Gastroesophageal sphincter (tissue), 4 donors: ENCODE measurements around the gene TAOK3. TPM values are rescaled to one million over a fixed set of nuclear protein-coding genes. Genes with fewer than 3 reads are reported as not detected.
"Not testable (repeated sequence)": the region's sequence is repeated elsewhere in the genome, so short reads cannot be mapped to it uniquely, and the experiment has no call there.

Source experiments
- ATAC-seq: fragments of 150-250 bp; one replicate; pipeline ENCODE4 v1.9.1; 2016; ENCODE audit warnings: mild to moderate bottlenecking, moderate library complexity
- H3K27ac ChIP-seq, 4 donors: fragments of 200-600 bp; sonication (generic) in 3 of 4; 1 replicate in 3 of 4; 2 replicates in 1 of 4; pipeline ENCODE4 v1.5.1; 2016 to 2019
- H3K27me3 ChIP-seq: fragments of 200-600 bp; sonication (generic); one replicate; pipeline ENCODE4 v1.5.1; 2019
- H3K36me3 ChIP-seq, 2 donors: fragments of 200-600 bp; sonication (generic); one replicate each; pipeline ENCODE4 v1.5.1; 2019; ENCODE audit warnings: control low read depth in 1 of 2
- H3K4me1 ChIP-seq, 3 donors: fragments of 200-600 bp; sonication (generic); 1 replicate in 2 of 3; 2 replicates in 1 of 3; pipeline ENCODE4 v1.5.1; 2016 to 2019; ENCODE audit warnings: control low read depth in 2 of 3
- H3K4me3 ChIP-seq, 2 donors: fragments of 200-600 bp; sonication (generic); one replicate each; pipeline ENCODE4 v1.5.1; 2019; ENCODE audit warnings: mild to moderate bottlenecking in 1 of 2, moderate library complexity in 1 of 2
- H3K9me3 ChIP-seq, 3 donors: fragments of 200-600 bp; sonication (generic); one replicate each; pipeline ENCODE4 v1.5.1; 2017 to 2019; ENCODE audit warnings: control low read depth in 2 of 3
- CTCF ChIP-seq, 4 experiments: fragments of 200-600 bp in 2 of 4; fragments of 450-650 bp in 2 of 4; sonication (generic) in 1 of 4; IDR thresholded peaks; one replicate each; pipeline ENCODE4 v1.5.1; 2017 to 2019; ENCODE audit warnings: antibody characterized with exemption in 4 of 4, mild to moderate bottlenecking in 2 of 4, moderate library complexity in 2 of 4
- EP300 ChIP-seq: sonication (generic); formaldehyde crosslinking; IDR thresholded peaks from one replicate; pipeline ENCODE4 v1.6.1; 2017; ENCODE audit warnings: antibody characterized with exemption, mild to moderate bottlenecking
- POLR2A ChIP-seq, 2 donors: fragments of 450-650 bp; IDR thresholded peaks; one replicate each; pipeline ENCODE4 v1.6.1; 2017; ENCODE audit warnings: antibody characterized with exemption in 2 of 2, mild to moderate bottlenecking in 2 of 2, moderate library complexity in 1 of 2
- POLR2AphosphoS5 ChIP-seq: sonication (generic); formaldehyde crosslinking; IDR thresholded peaks from one replicate; pipeline ENCODE4 v1.6.1; 2017; ENCODE audit warnings: antibody characterized with exemption
- WGBS, 2 donors: methylation state at CpG; one replicate each; pipeline ENCODE4 v1.1.5; 2018; ENCODE audit warnings: low coverage in 1 of 2; 5-methylcytosine and 5-hydroxymethylcytosine counted together
- total RNA-seq, 4 donors: library from RNA; depleted of rRNA; stranded (reverse); fragments of >200 nt; gene quantifications; one replicate each; pipeline ENCODE4 v1.1.0, GENCODE V29; 2016

Gene TAOK3
- total RNA-seq, 4 donors from 2014 or later: 26.9 to 55.0 (median 36.7) TPM

DNA sequence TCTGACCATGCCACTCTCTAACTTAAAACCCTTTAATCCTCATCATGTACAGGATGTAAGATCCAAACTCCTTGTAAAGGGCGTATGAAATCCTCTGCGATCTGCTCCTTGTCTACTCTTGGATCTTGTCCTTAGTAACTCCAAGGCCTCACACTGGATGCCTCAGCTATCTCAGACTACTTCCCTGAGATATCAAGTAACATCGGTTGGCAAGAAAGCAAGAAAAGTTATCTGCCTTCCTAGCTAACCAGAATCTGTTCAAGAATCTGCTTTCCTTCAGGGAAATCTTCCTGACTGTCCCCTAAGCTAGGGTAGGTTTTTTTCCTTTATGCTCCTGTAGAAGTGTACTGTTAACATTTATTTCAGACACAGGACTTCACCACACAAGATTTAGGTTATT lies 82.6 kb downstream of the TAOK3 start:
- 59 to 86% methylated on average over 3 of the region's 3 CpGs for WGBS, 2 donors
- Histone ChIP-seq H3K27me3 (no peaks in the 10 kb centered on the region), H3K4me3 (no peak overlapping the region), H3K36me3 (no peaks in the 10 kb centered on the region), H3K9me3 (no peaks in the 10 kb centered on the region), H3K4me1 (no peaks in the 10 kb centered on the region), H3K27ac (no peak overlapping the region)
- TF ChIP-seq CTCF (IDR thresholded peaks at IDR 0.05): no peak
- no peak for TF ChIP-seq POLR2AphosphoS5
- no peak for TF ChIP-seq POLR2A (IDR thresholded peaks at IDR 0.05)
- no peak for TF ChIP-seq EP300
- no peak for ATAC-seq

DNA sequence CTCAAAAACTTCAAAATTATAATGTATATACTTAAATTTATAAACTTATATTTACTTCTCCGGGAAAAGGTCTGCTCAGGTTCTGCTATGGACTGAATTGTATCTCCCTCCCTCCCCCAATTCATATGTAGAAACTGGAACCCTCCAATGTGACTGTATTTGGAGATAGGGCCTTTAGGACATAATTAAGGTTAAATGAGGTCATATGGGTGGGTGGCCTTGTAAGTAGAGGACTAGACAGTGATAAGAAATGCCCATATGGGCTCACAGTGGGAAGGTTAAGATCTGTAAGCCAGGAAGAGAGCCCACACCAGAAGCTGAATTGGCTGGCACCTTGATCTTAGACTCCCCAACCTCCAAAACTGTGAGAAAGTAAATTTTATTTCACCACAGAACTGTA lies 84.5 kb downstream of the TAOK3 start:
- Histone ChIP-seq H3K27me3 (no peaks in the 10 kb centered on the region), H3K9me3 (no peaks in the 10 kb centered on the region), H3K4me1 (no peaks in the 10 kb centered on the region), H3K36me3 (no peaks in the 10 kb centered on the region), H3K4me3 (no peak overlapping the region), H3K27ac (no peak overlapping the region)
- ATAC-seq: no peak
- TF ChIP-seq POLR2AphosphoS5: no peak
- no peak for TF ChIP-seq POLR2A (IDR thresholded peaks at IDR 0.05)
- no peak for TF ChIP-seq CTCF (IDR thresholded peaks at IDR 0.05)
- no peak for TF ChIP-seq EP300
- 87 to 91% methylated on average over 1 of the region's 1 CpG for WGBS, 2 donors

DNA sequence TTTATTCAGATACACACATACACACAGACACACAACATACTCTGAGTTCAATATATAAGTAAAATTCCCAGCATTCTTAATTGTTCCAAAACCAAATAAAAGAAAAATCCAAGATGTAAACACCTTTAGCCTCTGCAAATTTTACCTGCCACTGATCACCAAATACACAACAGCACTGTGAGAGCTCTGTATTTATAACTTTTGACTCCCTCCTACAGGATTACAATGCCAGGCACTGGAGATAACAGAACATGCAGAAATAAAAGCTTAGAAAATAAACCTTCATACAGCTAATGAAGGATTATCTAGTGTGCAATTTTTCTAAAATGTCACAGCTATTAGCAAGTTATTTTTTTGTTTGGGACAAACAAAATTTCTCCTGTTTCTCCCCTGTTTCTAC lies 85.0 kb downstream of the TAOK3 start:
- Histone ChIP-seq H3K9me3 (no peaks in the 10 kb centered on the region), H3K36me3 (no peaks in the 10 kb centered on the region), H3K4me1 (no peaks in the 10 kb centered on the region), H3K4me3 (no peak overlapping the region), H3K27ac (no peak overlapping the region), H3K27me3 (no peaks in the 10 kb centered on the region)
- no peak for ATAC-seq
- TF ChIP-seq EP300 (no peak), POLR2AphosphoS5 (no peak), CTCF (IDR thresholded peaks at IDR 0.05) (no peak), POLR2A (IDR thresholded peaks at IDR 0.05) (no peak)

DNA sequence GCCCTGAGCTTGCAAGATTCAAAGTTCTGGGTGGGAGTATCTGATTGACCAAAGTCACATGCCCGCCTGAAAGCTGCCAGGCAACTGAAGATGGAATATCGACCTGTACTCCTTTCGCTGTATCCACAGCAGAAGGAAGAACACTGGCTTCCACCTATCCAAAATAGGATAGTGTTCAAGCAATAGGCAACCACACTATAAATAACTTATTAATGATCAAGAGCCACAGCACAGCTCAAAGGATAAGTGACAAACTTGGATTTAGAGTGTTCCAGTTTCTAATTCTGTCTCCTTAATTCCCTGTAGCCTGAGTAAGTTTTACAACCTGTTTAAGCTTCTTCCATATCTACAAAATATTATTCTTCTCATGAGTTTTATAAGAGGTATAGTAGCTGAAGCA lies 89.9 kb downstream of the TAOK3 start:
- Histone ChIP-seq H3K4me3 (no peak overlapping the region), H3K27me3 (no peaks in the 10 kb centered on the region), H3K36me3 (no peaks in the 10 kb centered on the region), H3K27ac (no peak overlapping the region), H3K4me1 (no peaks in the 10 kb centered on the region), H3K9me3 (no peaks in the 10 kb centered on the region)
- ATAC-seq: no peak
- no peak for TF ChIP-seq POLR2A (IDR thresholded peaks at IDR 0.05)
- TF ChIP-seq POLR2AphosphoS5: no peak
- no peak for TF ChIP-seq CTCF (IDR thresholded peaks at IDR 0.05)
- no peak for TF ChIP-seq EP300
- WGBS, 2 donors: 100% methylated on average over 3 of the region's 3 CpGs

GRCh38 chr12:118278288-118278687 lies 94.4 kb downstream of the TAOK3 start:
- H3K9me3 ChIP-seq, H3K36me3 ChIP-seq, H3K4me3 ChIP-seq, H3K27ac ChIP-seq, H3K27me3 ChIP-seq, ATAC-seq, H3K4me1 ChIP-seq: not testable (repeated sequence)
- WGBS, 2 donors: 100% methylated on average over 1 of the region's 1 CpG

- no peak overlapping the region for H3K27ac ChIP-seq
Observed at GRCh38 chr12:118274066-118274465, 98.6 kb downstream of the TAOK3 start.

More at GRCh38 chr12:118274066-118274465, 98.6 kb downstream of the TAOK3 start:
- no peaks in the 10 kb centered on the region for H3K27me3 ChIP-seq
- H3K9me3 ChIP-seq: no peaks in the 10 kb centered on the region
- ATAC-seq: no peak
- no peak overlapping the region for H3K4me3 ChIP-seq
- H3K36me3 ChIP-seq: no peaks in the 10 kb centered on the region
- WGBS, 2 donors: 61 to 93% methylated on average over 4 of the region's 4 CpGs
- H3K4me1 ChIP-seq: no peaks in the 10 kb centered on the region
- TF ChIP-seq CTCF (IDR thresholded peaks at IDR 0.05) (no peak), EP300 (no peak)
